Stimulated activated CD4-positive, alpha-beta T cell treated with anti-CD3 and anti-CD28 coated beads, Interleukin-1b, Interleukin-23, amount 100 ng/mL, for 4 hours (primary cell): ENCODE measurements around the gene SLC16A1.
A peak's percentile ranks its signal among the peaks of the same experiment; 100 is the strongest.
"Not testable (repeated sequence)": the region's sequence is repeated elsewhere in the genome, so short reads cannot be mapped to it uniquely, and the experiment has no call there.

Source experiments
- DNase-seq, 2 donors: peaks; one replicate each; pipeline ENCODE4 v3.0.0-alpha.2; 2020; ENCODE audit warnings: low read depth in 2 of 2

Gene SLC16A1

GRCh38 chr1:112955773-112956543, at the start of gene SLC16A1:
Gene SLC16A1 (minus strand): TSS chr1:112956196. CDS start chr1:112929308, 26,888 bp downstream.
- peak; percentile 90 to 93 for DNase-seq

- DNase-seq: no peak
Observed at GRCh38 chr1:113003751-113004690, 48.0 kb upstream of the SLC16A1 start.

- no peak for DNase-seq
Observed at GRCh38 chr1:113002297-113002696, 46.3 kb upstream of the SLC16A1 start.

- DNase-seq: no peak
Observed at GRCh38 chr1:112998592-112999235, 42.7 kb upstream of the SLC16A1 start.

- no peak for DNase-seq
Observed at GRCh38 chr1:112997781-112998180, 41.8 kb upstream of the SLC16A1 start.

GRCh38 chr1:112995890-112996289, 39.9 kb upstream of the SLC16A1 start:
- DNase-seq: no peak

GRCh38 chr1:112995021-112995420, 39.0 kb upstream of the SLC16A1 start:
- DNase-seq: not testable (repeated sequence)

- DNase-seq: no peak
Observed at GRCh38 chr1:112992780-112993179, 36.8 kb upstream of the SLC16A1 start.

- no peak for DNase-seq
Observed at GRCh38 chr1:112991402-112992120, 35.6 kb upstream of the SLC16A1 start.

GRCh38 chr1:112990271-112990670, 34.3 kb upstream of the SLC16A1 start:
- DNase-seq: no peak

- DNase-seq: no peak
Observed at GRCh38 chr1:112988367-112988766, 32.4 kb upstream of the SLC16A1 start.

GRCh38 chr1:112985123-112985522, 29.1 kb upstream of the SLC16A1 start:
- no peak for DNase-seq

GRCh38 chr1:112983537-112984131, 27.6 kb upstream of the SLC16A1 start:
- DNase-seq: no peak

- DNase-seq: no peak
Observed at GRCh38 chr1:112982853-112983536, 27.0 kb upstream of the SLC16A1 start.

GRCh38 chr1:112982328-112982727, 26.3 kb upstream of the SLC16A1 start:
- no peak for DNase-seq

GRCh38 chr1:112981834-112982233, 25.8 kb upstream of the SLC16A1 start:
- DNase-seq: not testable (repeated sequence)

GRCh38 chr1:112981426-112981825, 25.4 kb upstream of the SLC16A1 start:
- no peak for DNase-seq

GRCh38 chr1:112975336-112975735, 19.3 kb upstream of the SLC16A1 start:
- DNase-seq: no peak

- no peak for DNase-seq
Observed at GRCh38 chr1:112974646-112975045, 18.6 kb upstream of the SLC16A1 start.

- no peak for DNase-seq
Observed at GRCh38 chr1:112973788-112974187, 17.8 kb upstream of the SLC16A1 start.
